Medulla oblongata (tissue), 1 donor: Measurements from ENCODE around the gene TTC9.

Experiments
- DNase-seq: peaks from one replicate; pipeline ENCODE4 v3.0.0-alpha.2; 2015; ENCODE audit errors: extremely low spot score

The TTC9 gene

GRCh38 chr14:70645892-70646291 lies 4.2 kb downstream of the TTC9 start:
- DNase-seq, result no peak

- no peak for DNase-seq
These were observed 5.0 kb downstream of the TTC9 start for GRCh38 chr14:70646705-70647104.

GRCh38 chr14:70648346-70648745 lies 6.6 kb downstream of the TTC9 start:
- DNase-seq, result no peak

GRCh38 chr14:70649803-70650202 lies 8.1 kb downstream of the TTC9 start:
- DNase-seq, result no peak

- DNase-seq, result no peak
These were observed 9.8 kb downstream of the TTC9 start for GRCh38 chr14:70651522-70651921.

- no peak for DNase-seq
These were observed 11.2 kb downstream of the TTC9 start for GRCh38 chr14:70652871-70653270.

- DNase-seq, result no peak
These were observed 11.9 kb downstream of the TTC9 start for GRCh38 chr14:70653662-70654061.

GRCh38 chr14:70654632-70655031 lies 12.9 kb downstream of the TTC9 start:
- DNase-seq, result no peak

GRCh38 chr14:70655110-70655826 lies 13.6 kb downstream of the TTC9 start:
- no peak for DNase-seq

- DNase-seq, result no peak
These were observed 17.2 kb downstream of the TTC9 start for GRCh38 chr14:70658899-70659298.

GRCh38 chr14:70660967-70661893 lies 19.5 kb downstream of the TTC9 start:
- DNase-seq, result no peak

GRCh38 chr14:70662080-70662479 lies 20.4 kb downstream of the TTC9 start:
- DNase-seq, result no peak

- no peak for DNase-seq
These were observed 21.1 kb downstream of the TTC9 start for GRCh38 chr14:70662816-70663215.

- no peak for DNase-seq
These were observed 22.0 kb downstream of the TTC9 start for GRCh38 chr14:70663707-70664179.

GRCh38 chr14:70664698-70665447 lies 23.2 kb downstream of the TTC9 start:
- DNase-seq, result no peak

GRCh38 chr14:70665448-70666360 lies 24.0 kb downstream of the TTC9 start:
- no peak for DNase-seq

GRCh38 chr14:70666361-70666686 lies 24.6 kb downstream of the TTC9 start:
- no peak for DNase-seq

- peak; percentile 54 for DNase-seq
These were observed 29.4 kb downstream of the TTC9 start for GRCh38 chr14:70670992-70671651.

GRCh38 chr14:70671652-70672644 lies 30.2 kb downstream of the TTC9 start:
- no peak for DNase-seq
